ENCODE measurements around the gene BTG3. TPM values are rescaled to one million over a fixed set of nuclear protein-coding genes. Genes with fewer than 3 reads are reported as not detected.

Gene BTG3, protein sequence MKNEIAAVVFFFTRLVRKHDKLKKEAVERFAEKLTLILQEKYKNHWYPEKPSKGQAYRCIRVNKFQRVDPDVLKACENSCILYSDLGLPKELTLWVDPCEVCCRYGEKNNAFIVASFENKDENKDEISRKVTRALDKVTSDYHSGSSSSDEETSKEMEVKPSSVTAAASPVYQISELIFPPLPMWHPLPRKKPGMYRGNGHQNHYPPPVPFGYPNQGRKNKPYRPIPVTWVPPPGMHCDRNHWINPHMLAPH
- 29.6 TPM for polyA plus RNA-seq (ENCODE audit: insufficient read length)

DNA sequence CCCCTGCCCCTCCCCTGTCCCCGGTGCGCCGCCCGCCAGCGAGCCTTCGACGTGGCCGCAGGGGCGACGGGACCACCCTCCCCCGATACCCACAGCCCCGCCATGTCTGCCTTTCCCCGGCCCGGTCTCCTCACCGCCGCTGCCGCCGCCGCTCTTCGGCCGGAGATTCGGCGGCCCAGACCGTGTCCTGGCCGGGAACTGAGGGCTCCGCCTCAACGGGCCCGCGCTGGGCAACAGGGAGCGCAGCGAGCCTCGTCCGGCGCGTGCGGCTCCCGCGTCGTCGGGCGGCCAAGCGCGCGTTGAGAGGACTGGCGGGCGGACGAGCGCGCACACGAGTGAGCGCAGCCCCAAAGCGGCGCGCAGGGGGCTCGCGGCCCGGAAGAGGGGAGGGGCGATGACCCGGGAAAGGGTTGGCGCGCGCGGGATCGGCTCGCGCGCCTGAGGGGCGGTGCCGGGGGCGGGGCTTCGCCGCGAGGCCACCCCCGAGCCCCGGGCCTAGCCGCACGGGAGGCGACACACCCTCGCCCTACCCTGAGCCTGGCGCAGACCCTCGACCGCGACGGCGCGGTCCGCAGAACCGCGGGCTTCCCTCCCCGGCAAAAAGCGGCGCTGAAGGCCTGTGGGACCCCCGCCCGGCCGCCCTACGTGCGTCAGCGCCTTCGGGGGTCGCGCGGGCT, at the start of gene BTG3:
BTG3 (minus strand) TSS at position 337 of the 677 bp plus-strand sequence. CDS start 3,757 bp downstream, outside the sequence.
- peak; percentile 93 for DNase-seq

DNA sequence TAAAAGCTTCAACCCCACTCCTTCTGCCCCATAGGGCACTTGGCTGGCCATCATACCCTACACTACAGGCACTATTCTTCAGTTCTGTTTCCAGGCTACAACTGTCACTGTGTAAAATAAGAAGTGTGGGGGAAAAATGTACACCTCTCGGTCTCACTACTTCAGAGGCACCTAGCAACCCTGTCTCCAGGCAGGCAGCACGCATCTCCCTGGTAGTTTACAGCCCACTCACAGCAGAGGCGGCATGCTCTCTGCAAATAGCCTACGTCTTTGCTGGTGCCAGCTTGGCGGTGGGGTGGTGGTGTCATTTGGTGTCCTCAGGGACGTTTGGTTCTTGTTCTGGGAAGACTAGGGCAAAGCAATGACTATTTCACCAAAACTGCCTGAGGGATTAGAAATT, 48.2 kb upstream of the BTG3 start:
- DNase-seq: no peak

DNA sequence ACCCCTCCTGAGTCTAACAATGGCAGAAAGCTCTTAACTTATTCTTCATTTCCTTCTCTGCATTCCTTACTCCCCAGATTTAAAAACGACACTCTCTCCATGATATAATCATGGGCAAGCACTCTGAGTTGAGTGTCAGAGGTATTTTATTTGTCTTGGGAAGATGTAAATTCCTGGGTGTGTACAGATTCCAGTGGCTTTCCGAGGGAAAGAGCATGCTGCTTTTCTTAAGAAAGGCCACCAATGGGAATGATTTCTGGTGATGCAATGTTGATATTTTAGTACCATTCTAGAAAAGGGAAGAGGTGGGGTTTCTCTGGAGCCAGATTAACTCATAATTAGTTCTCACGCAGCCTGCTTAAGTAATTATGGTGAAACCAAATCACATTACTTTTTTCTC, 47.8 kb upstream of the BTG3 start:
- DNase-seq: no peak

DNA sequence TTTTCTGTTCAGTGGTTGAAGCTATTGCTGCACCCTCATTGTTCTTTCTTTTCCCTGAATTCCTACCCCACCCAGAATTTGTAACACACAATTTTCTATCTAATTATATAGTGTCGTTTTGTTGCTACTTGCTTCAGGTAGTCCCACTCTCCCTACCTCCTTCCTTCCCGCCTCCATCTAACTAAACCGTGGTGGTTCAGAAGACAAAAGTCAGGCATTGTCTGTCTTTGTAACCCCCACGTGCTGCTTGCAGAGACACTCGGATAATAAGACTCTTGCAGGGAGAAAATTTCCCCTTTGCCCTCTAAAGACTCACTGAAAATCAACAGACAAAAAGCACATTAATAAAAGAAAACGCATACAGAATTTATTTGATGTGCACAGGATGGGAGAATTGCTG, 46.2 kb upstream of the BTG3 start:
- no peak for DNase-seq

DNA sequence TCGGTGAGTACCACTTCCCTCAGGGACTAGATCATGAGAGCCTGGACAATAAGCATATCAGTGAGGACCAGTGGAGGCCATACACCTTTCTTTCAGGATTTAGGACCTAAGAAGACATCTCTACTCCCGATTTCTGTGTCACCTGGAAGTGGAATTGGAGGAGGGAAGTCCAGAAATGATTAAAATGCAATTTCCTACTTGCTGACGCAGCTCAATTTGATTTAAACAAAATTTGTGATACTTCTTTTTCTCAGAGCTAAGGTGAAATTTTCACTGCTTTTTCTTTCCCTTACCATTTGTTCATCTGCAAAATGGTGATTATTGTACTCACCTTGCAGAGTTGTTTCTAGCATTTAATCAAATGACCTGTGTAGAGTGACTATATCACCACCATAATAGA, 38.8 kb upstream of the BTG3 start:
- no peak for DNase-seq

DNA sequence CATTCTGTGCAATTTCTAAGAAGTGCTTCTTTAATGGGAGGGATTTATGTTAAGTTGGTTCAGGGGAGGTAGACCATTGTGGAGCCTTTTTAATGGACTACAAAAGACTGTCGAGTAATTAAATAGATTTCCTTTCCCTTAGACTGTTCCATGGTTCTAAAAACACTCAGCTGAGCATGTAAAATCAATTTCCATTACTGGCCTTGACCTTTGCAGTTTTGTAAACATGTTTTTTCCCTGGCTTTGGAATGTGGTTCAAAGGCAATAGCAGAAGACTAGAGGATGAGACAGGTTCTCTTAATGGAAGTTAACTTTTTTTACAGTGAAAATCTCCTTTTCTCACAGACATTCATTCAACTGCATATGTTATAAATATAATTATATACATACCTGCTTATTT, 37.6 kb upstream of the BTG3 start:
- no peak for DNase-seq

DNA sequence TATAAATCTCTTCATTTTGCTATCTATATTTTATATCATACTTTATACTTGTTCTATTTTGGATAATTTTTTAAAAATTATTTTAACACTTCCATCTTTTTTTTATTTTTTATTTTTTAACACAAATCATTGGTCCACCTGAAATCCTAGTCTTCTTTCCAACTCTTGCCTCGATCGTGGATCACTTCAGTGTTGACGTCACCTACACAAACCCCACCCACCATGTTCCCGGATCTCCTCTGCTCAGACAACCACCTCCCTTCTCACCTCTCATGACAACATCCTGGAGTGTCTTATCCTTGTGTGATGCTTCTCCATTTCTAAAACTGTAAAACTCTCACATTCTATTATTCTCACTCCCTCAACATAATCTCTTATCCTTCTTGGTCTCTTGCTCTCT, 34.1 kb upstream of the BTG3 start:
- no peak for DNase-seq

DNA sequence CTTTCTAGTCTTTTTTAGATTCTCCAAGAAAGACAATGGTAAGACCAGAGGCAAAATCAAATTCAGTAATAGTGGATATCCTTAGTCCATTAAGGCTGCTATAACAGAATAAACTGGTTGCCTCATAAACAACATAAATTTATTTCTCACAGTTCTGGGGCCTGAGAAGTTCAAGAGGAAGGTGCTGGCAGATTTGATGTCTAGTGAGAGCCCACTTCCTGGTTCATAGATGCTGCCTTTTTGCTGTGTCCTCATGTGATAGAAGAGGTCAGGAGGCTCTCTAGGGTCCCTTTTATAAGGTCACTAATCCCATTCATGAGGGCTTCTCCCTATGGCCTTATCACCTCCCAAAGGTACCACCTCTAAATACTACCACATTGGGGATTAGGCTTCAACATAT, 31.5 kb upstream of the BTG3 start:
- DNase-seq: no peak

DNA sequence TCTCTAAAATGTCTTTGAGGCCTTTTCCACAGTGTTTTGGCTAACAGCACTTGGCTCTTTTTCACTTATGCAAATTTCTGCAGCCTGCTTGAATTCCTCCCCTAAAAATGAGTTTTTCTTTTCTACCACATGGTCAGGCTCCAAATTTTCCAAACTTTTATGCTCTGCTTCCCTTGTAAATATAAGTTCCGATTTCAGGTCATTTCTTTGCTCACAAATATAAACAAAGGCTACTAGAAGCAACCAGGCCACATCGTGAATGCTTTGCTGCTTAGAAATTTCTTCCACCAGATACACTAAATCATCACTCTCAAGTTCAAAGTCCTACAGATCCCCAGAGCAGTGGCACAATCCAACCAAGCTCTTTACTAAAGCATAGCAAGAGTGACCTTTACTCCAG, 28.1 kb upstream of the BTG3 start:
- DNase-seq: no peak

DNA sequence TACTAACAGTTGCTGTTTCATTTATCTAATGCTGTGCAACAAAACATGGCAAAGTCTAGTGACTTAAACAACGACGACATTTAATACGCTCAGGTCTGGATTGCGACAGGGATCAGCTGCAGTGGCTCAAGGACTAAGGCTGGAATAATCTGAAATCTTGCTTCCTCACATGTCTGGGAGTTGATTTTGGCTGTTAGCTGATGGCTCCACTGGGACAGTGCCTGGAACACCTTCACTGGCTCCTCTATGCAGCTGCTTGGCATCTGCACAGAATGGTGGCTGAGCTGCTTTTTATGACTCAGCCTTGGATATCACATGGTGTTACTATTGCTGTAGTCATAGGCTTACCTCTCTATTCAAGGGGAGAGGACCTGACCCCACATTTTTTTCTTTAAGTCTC, 24.0 kb upstream of the BTG3 start:
- DNase-seq: peak; percentile 15

DNA sequence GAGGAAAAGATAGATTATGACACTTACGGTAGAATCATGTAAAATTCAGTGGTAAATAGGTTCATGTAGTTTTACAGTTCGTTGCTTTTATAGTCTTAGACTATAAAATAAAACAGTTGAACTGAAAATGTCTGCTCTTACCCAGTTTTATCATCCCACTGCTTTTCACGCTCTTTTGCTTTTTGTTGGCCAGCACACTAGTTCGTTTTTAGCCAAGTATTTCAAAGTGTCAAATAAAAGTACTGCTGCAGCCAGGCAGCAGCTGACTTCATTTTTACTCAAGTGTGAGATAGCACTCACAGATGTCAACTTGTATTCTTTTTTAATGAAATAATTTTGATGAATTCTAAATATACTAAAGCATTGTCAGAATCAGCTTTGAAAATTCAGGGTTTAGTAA, 18.5 kb upstream of the BTG3 start:
- peak; percentile 21 for DNase-seq

DNA sequence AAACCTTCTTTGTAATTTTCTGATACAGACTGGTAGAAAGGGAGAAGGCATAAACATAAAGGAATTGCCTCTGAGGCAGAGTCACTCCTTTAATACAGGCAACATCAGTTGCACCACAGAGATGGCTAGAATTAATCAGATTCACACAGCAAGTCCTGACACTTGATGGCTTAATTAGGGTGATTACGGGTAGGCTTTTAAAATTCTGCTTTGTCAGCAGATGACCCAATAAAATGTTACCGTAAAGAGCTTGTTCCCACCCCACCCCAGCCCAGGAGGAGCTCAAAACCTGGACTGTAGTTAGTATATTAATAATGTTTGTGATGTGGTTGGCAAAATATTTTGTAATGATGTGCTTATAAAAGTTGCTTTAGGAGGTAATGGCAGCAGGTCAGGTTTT, 9.3 kb upstream of the BTG3 start:
- no peak for DNase-seq

DNA sequence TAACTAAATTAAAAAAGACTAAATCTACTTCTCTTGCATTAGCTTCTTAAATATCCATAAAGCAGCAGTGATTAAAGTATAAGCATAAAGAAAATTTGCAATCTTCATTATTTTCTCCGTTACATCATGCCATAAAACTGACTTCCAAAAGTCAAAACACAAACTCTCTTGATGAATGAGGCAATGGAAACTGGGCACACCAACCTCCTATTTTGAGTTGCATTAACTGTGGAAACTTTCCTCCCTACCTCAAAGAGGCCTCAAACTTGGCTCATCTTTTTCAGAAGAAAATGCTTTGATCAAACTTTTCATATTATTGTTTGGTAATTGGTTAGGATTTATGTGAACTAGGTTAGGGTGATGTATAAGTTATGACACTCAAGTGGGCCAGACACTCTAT, 4.1 kb upstream of the BTG3 start:
- DNase-seq: peak; percentile 49

DNA sequence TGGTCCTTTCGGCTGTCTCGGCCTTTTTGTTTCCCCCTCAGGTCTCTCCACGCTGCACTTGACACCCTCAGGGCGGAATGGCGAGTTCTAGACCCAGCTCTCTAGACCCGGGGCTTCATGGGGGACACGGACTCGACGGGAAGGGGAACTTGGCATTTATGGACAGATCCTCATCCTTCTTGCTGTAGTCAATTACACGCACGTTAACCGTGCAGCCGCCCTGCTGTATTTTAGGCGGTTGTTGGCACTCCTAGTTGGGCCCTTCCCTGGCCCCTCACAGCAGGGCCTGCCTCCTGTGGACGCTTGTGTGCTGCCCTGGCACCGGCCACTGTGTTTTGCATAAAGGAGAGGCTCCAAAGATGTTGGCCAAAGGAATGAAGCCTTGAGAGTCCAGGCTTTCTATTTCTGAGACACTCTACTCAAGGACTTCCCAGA, 558 bp upstream of the BTG3 start:
- DNase-seq: peak; percentile 59

DNA sequence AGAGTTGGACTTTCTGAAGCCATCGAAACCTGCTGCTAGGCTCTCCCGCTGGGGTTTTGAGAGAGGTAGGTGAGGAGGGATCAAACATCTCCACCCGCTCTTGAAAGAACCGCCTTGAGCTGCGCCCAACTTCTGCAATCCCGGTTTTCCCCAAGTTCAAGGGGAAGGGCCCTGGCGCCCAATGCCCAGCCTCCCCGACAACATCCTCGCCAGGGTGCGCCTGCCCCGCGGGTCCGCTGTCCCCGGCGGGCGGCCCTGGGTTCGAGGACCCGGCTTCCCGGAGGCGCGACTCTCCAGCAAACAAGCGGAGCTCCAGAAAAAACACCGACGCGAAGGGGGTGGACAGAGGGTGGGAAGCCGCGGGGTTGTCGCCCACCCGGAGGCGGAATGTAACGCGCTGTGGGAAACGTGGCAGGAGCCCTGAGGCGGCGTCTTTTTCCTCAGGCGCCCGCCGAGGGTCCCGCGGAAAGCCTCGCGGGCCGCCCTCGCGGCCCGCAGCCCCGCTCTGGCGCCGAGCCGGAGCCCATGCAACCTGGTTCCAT, 607 bp downstream of the BTG3 start:
- DNase-seq: peak; percentile 64

DNA sequence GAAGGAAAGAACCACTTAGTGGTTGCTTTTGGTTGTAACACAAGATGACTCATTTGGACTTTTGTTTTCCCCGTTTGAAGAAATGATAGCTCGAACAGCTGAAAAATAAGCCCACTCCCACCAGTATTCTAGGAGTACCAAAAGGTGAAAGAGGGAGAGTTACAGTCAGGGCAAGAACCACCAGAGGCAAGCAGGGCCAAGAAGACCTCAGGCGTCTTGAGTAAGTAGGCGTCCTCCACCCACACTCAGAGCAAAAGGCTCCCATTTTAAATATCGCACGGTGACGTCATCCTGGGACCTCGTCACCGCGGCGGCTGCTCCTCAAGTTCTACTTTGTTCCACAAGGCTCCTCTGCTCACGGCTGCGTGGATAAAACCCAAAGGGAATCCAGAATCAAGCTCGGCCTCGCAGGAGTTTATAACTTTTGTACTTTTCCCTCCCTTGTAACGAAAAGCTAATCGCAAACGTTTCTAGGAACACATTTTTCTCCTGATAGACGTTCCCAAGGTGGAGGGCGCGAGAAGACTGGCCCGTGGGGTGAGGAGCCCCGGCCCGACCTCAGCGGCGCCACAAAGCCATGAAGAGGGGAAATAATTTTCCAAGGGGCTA, 1.2 kb downstream of the BTG3 start:
- DNase-seq: peak; percentile 91

DNA sequence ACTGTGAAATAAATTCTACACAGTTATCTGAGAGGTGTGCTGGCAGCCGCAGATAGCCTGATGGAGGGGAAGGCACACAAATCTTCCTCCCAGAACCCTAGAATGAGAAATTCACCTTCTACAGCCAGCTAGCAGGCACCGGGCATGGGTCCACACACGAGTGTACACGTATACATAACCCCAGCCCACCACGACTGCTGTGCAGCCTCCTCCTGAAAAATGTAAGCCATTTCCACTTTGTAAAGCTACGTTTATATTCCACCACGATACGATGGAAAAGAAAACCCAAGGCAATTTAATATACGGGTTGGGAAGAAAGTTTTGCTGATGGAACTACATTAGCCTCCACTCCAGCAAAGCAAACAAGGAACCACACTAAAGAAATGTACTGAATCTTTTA, 1.8 kb downstream of the BTG3 start:
- peak; percentile 47 for DNase-seq

DNA sequence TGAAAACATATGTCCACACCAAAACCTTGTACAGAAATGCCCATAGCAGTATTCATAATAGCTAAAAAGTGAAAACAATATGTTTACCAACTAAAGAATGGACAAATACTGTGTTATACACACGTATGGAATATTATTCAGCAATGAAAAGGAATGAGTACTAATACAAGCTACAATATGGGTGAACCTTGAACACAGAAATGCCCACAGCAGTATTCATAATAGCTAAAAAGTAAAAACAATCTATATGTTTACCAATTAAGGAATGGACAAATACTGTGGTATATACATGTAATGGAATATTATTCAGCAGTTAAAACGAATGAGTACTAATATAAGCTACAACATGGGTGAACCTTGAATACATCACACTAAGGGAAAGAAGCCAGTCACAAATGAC, 3.0 kb downstream of the BTG3 start:
- DNase-seq: no peak

DNA sequence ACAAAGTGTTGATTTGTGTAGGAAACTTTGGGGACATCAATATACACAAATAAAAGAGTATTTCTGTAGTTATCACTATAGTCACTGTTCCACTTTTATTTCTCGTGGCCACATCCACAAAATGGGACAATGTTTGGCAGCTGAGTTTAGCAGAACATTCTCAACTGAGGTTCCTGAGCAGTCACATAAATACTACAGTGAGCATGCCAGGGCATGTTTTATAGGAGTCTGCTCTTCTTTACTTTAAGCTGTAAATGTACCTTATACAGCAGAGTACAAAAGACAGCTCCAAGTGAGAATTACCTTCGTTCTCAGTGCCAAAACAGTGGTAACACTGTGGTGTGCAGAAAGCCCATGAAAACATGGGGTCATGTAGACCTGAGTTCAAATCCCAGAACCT, 5.0 kb downstream of the BTG3 start:
- no peak for DNase-seq

DNA sequence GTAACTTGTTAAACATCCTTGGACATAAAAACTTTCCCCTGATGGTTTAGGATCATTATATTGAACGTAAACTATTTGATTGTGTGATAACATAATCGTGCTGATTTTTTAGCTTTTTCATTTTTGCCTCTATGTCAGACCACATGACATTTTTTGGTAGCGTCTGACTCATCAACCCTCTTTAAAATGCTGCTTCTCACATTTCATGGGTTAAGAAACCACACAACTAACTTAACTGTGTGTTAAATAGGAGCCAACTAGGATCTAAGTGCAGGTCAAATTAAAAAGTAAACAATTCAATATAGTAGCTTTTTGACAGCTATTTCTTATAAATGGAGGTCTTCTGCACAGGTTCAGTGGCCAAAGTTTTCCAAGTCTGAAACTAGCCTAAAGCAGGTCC, 9.8 kb downstream of the BTG3 start:
- no peak for DNase-seq

DNA sequence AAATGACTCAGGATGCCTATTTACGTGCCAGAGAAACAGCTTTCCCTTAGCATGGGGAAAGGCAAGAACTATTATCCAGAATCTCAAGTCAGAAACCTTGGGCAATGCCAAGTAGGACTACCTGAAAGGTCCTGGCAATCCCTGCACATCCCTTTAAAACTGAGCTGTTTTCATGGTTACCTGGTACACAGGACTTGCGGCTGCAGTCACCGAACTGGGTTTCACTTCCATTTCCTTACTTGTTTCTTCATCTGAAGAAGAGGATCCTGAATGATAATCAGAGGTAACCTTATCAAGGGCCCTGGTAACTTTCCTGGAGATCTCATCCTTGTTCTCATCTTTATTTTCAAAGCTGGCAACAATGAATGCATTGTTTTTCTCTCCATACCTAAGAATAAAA, 14.3 kb downstream of the BTG3 start:
- no peak for DNase-seq

DNA sequence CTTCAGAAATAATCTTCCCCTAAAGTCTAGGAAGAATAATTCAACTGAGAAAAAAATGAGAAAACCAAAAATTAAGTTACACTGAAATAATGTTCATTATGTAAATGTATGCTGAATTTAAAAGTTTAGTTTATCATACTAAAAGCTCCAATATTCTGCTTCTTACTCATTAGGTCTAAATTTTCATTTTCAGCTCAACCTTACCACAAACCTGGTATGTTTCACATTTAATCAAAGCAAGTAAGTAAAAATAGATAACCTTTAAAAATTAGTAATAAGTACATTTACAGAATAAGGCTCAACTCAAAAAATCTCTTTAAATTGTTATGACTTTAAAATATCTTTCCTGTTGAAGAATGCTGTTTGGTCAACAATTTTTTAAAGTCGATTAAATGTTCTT, 15.0 kb downstream of the BTG3 start:
- DNase-seq: no peak

DNA sequence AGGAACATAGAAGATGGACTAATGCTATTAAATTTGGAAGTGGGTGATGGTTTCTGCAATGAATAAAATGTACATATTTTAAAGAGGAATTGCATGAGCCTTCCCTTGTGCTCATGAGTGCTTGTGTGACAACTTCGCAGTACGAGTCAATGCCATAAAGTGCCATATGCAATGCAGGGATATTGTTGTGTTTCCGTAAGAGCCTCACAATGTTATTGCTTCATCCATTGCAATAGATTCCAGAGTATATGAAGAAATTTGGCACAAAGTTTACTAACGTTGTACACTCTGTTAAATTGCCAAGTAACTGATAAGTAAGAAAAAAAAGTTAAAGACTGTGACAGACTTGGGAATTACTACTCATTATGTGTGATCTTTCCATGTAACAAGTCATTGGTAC, 22.3 kb downstream of the BTG3 start:
- DNase-seq: no peak
